NCI-H526 treated with DMSO at 0.1 percent for 48 hours (cell line): ENCODE measurements around the gene TNFRSF4.
A peak's percentile ranks its signal among the peaks of the same experiment; 100 is the strongest.

Experiments
- DNase-seq: peaks from one replicate; lab custom pipeline; 2025; lab: John Stamatoyannopoulos, UW

TNFRSF4 gene

DNA sequence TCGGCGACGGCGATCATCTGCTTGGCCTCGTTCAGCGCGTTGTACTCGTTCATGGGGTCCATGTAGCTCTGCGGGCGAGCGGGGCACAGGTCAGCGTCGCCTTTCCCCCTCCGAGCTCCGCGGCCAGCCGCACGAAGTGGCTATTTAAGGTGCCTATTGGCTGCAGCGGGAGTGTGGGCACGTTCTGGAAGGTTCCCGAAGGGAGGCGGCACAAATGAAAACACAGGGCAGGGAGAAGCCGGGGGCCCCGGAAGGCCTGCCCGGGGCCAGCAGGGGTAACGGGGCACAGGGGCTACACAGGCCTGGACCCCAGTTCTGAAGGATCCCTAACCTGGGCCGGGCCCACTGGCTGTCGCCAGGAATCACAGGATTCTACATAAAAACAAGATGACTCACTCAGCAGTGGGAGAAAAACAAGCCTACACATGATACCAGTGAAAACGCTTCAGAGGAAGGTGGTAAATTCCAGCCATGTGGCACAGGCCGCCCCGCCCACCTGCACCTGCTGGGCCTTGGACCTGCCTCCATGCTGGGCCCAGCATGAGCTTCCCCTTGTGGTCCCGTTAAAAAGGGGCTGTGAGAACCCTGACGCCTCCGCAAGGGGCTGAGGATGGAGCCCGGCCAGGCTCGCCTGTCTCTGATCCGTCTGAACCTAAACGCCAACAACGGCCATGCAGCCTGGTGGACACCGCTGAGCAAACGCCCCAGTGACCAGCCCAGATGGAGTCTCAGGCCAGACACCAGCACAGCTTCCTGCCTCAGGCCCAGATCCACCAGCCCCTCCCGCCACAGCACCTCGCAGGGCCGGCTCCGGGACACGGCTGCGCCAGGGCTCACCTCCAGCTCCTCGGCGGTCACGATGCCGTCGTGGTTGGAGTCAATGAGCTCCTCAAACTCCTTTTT, 3.9 kb upstream of the TNFRSF4 start:
- DNase-seq = no peak

DNA sequence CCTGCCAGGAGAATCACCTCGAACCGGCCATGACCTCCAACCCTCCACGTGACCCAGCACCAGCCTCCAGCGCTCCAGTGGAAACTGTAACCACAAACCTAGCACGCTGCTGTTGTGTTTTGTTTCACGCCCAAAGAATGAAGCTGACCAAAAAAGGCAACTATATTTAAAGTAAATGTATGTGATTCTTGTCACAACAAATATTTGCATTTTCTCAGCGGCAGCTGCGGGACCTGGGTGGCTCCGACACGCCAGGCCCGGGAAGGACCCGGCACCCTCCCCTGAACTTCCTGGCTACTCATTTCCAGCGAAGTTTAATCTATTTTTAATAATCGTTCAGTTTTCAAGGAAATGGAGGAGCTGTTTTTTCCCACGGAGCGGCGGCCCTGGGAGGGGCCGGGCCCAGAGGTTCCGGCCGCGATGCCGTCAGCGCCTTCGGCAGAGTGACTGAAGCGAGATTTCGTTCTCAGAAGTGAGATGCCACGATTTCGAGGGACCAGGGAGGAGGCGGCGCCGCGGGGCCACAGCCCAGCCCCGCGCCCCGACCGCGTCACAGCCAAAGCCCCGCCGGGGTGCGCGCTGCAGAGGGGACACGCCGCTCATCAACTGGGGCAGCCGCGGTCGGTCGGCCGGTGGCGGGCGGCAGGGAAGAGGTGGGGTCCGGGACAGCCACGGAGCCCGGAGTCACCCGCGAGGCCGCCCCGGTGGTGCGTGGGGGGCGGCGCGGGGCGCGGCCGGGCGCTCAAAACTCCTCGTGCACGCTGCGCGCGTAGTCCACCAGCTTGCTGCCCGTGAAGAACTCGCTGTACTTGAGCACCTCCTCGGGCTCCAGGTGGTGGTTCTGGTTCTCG, 3.0 kb upstream of the TNFRSF4 start:
- DNase-seq = peak; percentile 37

GRCh38 chr1:1215881-1216605, 2.1 kb upstream of the TNFRSF4 start:
- DNase-seq = no peak

DNA sequence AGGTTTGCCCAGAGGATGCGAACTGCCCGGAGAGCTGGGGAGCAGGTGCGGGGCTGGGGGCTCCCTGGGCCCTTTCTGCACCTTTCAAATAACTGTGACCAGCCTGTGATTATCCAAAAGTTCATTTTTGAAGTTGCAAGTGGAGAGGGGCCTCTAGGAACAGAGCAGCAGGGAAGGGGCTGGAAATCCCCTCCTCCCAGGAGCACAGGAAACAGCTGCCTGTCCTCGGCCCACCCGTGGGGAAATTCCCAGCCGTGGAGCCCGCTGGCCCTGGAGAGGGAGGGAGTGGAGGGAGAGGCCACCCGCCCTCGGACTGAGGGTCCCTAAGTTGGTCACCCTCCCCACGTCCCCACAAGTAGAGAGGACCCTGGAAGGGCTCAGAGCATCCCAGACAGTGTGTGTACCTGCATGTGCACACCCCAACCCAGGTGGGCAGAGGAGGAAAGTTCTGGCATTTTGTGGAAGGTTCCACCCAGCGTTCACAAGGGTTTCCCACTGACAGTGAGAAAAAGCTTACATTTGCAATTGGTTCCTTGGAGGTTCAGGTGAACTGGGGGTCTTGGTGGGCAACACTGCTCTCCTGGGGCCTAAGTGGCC, 1.2 kb upstream of the TNFRSF4 start:
- DNase-seq = no peak

- no peak for DNase-seq
These were observed 1.1 kb downstream of the TNFRSF4 start for GRCh38 chr1:1212780-1213344.

GRCh38 chr1:1211541-1212441, 2.2 kb downstream of the TNFRSF4 start:
- no peak for DNase-seq

GRCh38 chr1:1210726-1211540, 3.0 kb downstream of the TNFRSF4 start:
- DNase-seq = no peak

GRCh38 chr1:1208713-1209433, 5.1 kb downstream of the TNFRSF4 start:
- DNase-seq = no peak

DNA sequence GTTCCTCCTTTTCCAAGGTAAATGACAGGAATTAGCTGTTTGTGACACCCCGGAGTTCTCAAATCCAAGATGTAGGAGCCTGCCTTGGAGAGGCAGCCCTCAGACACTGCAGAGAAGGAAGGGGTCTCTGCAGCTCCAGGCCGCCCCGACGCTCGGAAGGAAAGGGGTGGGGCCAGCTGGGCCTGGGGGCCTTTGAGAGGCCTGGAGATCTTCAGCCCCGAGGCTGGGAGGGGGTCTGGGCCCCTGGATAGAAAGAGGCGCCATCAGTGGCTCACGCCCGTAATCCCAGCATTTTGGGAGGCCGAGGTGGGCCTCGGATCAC, 6.4 kb downstream of the TNFRSF4 start:
- no peak for DNase-seq

- no peak for DNase-seq
These were observed 6.9 kb downstream of the TNFRSF4 start for GRCh38 chr1:1206966-1207531.

GRCh38 chr1:1206376-1206965, 7.5 kb downstream of the TNFRSF4 start, which contains the start of gene TNFRSF18:
Gene TNFRSF18 (minus strand): TSS chr1:1206592. CDS start chr1:1206571, 21 bp downstream.
- peak; percentile 18 for DNase-seq

DNA sequence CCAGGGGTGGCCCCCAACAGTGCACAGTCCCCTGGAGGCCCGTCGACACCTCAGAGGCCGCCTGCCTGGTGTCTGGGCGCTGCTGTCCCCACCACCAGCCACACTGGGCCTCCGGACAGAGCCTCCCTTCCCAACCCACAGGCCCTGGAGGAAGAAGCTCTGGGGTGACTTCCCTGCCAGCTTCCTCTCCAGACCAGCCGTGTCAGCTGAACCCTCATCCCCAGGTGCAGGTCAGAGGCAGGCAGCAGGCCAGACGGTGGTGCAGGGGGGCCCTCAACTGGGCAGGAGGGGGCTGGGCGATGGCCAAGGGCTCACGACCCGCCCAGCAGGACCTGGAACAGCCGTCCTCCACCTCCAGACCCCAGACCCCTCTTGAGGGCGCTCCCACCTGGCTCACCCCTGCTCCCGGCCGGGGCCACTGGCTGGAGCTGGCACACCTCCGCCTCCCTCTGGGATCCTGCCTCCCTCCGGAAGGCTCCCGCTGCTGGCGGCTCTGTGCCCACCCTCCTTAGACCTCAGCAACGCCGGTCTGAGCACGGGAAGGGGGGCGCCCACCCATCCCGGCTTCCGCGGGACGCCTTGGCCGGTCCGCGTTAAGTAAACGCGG, 8.1 kb downstream of the TNFRSF4 start:
- DNase-seq = no peak

GRCh38 chr1:1204998-1205768, 8.8 kb downstream of the TNFRSF4 start:
- DNase-seq = no peak

DNA sequence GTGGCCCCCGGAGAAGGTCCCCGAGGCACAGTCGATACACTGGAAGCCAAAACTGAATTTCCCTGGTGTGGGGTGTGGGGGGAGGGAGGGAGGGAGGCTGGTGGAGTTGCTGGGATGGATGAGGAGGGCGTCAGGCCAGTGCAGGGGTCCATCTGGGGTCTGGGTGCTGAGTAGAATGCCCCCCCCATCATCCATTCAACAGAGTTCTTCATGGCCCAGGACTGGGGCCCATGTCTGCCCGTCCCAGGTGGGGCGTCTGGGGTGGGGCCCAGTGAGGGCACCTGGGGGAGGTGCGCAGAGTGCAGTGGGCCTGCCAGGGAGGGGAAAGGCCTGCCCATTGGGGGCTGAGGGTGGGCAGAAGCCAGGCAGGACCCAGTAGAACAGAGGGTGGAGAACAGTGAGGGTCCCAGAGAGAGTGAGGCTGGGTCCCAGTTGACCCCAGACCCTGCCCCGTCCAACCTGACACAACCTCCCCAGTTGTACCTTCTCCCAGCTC, 9.5 kb downstream of the TNFRSF4 start:
- no peak for DNase-seq

DNA sequence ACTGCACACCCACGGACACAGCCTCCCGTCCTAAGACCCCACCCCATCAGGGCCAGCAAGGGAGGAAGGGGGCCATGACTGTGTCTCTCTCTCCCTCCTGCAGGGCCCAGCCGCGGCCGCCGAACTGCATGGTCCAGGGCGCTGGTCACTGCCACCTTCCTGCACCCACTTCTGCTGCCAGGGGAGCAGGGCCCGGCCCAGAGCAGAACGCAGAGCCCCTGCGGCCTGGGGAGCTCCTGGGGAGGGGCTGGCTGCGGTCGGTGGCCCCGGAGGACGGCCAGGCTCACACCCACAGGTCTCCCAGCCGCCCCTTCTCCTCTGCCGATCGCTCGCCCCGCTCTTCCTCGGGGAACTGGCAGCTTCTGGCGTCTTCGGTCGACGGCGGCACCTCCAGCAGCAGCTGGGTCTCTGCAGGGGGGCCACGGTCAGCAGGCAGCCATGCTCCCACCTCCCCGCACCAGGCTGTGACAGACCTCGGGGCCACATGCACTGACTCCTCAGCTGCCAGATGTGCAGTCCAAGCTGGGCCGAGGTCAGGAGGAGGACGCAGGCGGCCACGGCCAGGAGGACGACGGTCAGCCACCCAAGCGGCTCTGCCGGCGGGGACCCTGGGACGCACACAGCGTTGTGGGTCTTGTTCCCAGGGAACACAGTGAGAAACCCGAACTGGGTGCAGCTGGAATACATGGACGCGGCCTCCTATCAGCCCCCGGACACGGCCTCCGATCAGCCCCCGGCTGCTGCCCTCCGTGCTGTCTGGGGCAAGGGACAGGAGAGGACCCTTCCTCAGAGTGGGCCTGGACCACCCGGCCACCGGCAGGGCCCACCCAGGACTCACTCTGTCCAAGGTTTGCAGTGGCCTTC, 10.2 kb downstream of the TNFRSF4 start:
- no peak for DNase-seq
